HEK293 (cell line): ENCODE measurements around the gene MICAL3.

Experiments used
- CTCF ChIA-PET: fragments of 350-600 bp; formaldehyde crosslinking; extraction: SDS; loops from one replicate; lab custom pipeline; 2021; ENCODE audit warnings: antibody characterized with exemption; lab: Yijun Ruan, JAX
- POLR2A ChIA-PET: fragments of 300-600 bp; formaldehyde crosslinking; extraction: SDS; loops from one replicate; lab custom pipeline; 2020; ENCODE audit warnings: antibody characterized with exemption, inconsistent platforms; lab: Yijun Ruan, JAX
- H3K27ac ChIP-seq: fragments of 200-500 bp; sonication (Bioruptor generic); 2 replicates; pipeline ENCODE4 v1.5.1; 2014; ENCODE audit warnings: low read depth, low read length, control low read depth, inconsistent platforms; ENCODE audit errors: extremely low read depth
- H3K36me3 ChIP-seq, 2 experiments: fragments of 200-500 bp in 1 of 2; sonication (Bioruptor generic) in 1 of 2; 1 replicate in 1 of 2; 2 replicates in 1 of 2; pipeline ENCODE4 v1.5.1; 2014 to 2017; ENCODE audit warnings: inconsistent platforms in 2 of 2, low read length in 2 of 2; ENCODE audit not compliant: control insufficient read depth in 2 of 2, insufficient read depth in 1 of 2
- H3K4me1 ChIP-seq: fragments of 200-500 bp; sonication (Bioruptor generic); 2 replicates; pipeline ENCODE4 v1.5.1; 2014; ENCODE audit warnings: mild to moderate bottlenecking, low read length, inconsistent platforms; ENCODE audit not compliant: control insufficient read depth, insufficient read depth
- H3K4me3 ChIP-seq: 2 replicates; pipeline ENCODE4 v1.5.1; 2011; ENCODE audit warnings: low read depth, mild to moderate bottlenecking, control low read depth, low read length, moderate library complexity
- H3K9me3 ChIP-seq: fragments of 200-500 bp; sonication (Bioruptor generic); 2 replicates; pipeline ENCODE4 v1.5.1; 2014; ENCODE audit warnings: low read depth, low read length, inconsistent platforms; ENCODE audit not compliant: control insufficient read depth, insufficient read depth
- HIC1 ChIP-seq: fragments of 450-650 bp; formaldehyde crosslinking; IDR thresholded peaks from 2 replicates; pipeline ENCODE4 v1.5.1; 2016; ENCODE audit warnings: missing biosample characterization, missing genetic modification characterization
- INSM2 ChIP-seq: fragments of 450-650 bp; formaldehyde crosslinking; IDR thresholded peaks from 2 replicates; pipeline ENCODE4 v1.5.1; 2016; ENCODE audit warnings: missing biosample characterization, missing genetic modification characterization
- RBAK ChIP-seq: fragments of 450-650 bp; formaldehyde crosslinking; IDR thresholded peaks from 2 replicates; pipeline ENCODE4 v1.5.1; 2016; ENCODE audit warnings: missing biosample characterization, missing genetic modification characterization
- ZNF16 ChIP-seq: fragments of 450-650 bp; formaldehyde crosslinking; IDR thresholded peaks from 2 replicates; pipeline ENCODE4 v1.5.1; 2016; ENCODE audit warnings: low read depth, missing biosample characterization, missing genetic modification characterization
- ZNF19 ChIP-seq: fragments of 450-650 bp; formaldehyde crosslinking; IDR thresholded peaks from 2 replicates; pipeline ENCODE4; 2016; ENCODE audit warnings: missing biosample characterization, missing genetic modification characterization, low read depth
- ZNF202 ChIP-seq: fragments of 450-650 bp; formaldehyde crosslinking; IDR thresholded peaks from 2 replicates; pipeline ENCODE4 v1.5.1; 2016; ENCODE audit warnings: missing biosample characterization, missing genetic modification characterization, borderline replicate concordance
- ZNF214 ChIP-seq: fragments of 450-650 bp; formaldehyde crosslinking; IDR thresholded peaks from 2 replicates; pipeline ENCODE4 v1.5.1; 2017; ENCODE audit warnings: missing biosample characterization, mild to moderate bottlenecking, missing genetic modification characterization, borderline replicate concordance
- ZNF335 ChIP-seq: fragments of 450-650 bp; formaldehyde crosslinking; conservative IDR thresholded peaks from 2 replicates; pipeline ENCODE4 v1.5.1; 2016; ENCODE audit warnings: missing biosample characterization, missing genetic modification characterization
- ZNF423 ChIP-seq: fragments of 450-650 bp; formaldehyde crosslinking; IDR thresholded peaks from 2 replicates; pipeline ENCODE4 v1.5.1; 2016; ENCODE audit warnings: missing biosample characterization, missing genetic modification characterization
- ZNF585B ChIP-seq: fragments of 450-650 bp; formaldehyde crosslinking; IDR thresholded peaks from 2 replicates; pipeline ENCODE4 v1.5.1; 2016; ENCODE audit warnings: missing biosample characterization, missing genetic modification characterization
- ZNF658 ChIP-seq: fragments of 450-650 bp; formaldehyde crosslinking; IDR thresholded peaks from 2 replicates; pipeline ENCODE4; 2016; ENCODE audit warnings: missing biosample characterization, missing genetic modification characterization
- ZNF660 ChIP-seq: fragments of 450-650 bp; IDR thresholded peaks from 2 replicates; pipeline ENCODE4 v1.5.1; 2018; ENCODE audit warnings: missing biosample characterization, mild to moderate bottlenecking, missing genetic modification characterization
- ZNF664 ChIP-seq: fragments of 450-650 bp; formaldehyde crosslinking; IDR thresholded peaks from 2 replicates; pipeline ENCODE4 v1.5.1; 2016; ENCODE audit warnings: missing biosample characterization, missing genetic modification characterization
- ZNF701 ChIP-seq: fragments of 450-650 bp; formaldehyde crosslinking; IDR thresholded peaks from 2 replicates; pipeline ENCODE4 v1.5.1; 2016; ENCODE audit warnings: missing biosample characterization, missing genetic modification characterization
- ZNF707 ChIP-seq: fragments of 450-650 bp; formaldehyde crosslinking; IDR thresholded peaks from 2 replicates; pipeline ENCODE4 v1.5.1; 2016; ENCODE audit warnings: missing biosample characterization, missing genetic modification characterization
- TF ChIP-seq, protein P1 (sequence below): fragments of 450-650 bp; formaldehyde crosslinking; IDR thresholded peaks from 2 replicates; pipeline ENCODE4 v1.5.1; 2016; ENCODE audit warnings: missing biosample characterization, missing genetic modification characterization, low read depth
- TF ChIP-seq, protein P2 (sequence below): fragments of 450-650 bp; formaldehyde crosslinking; IDR thresholded peaks from 2 replicates; pipeline ENCODE4 v1.5.1; 2016; ENCODE audit warnings: missing biosample characterization, missing genetic modification characterization

MICAL3 gene

GRCh38 chr22:17823226-17823625, 201.1 kb downstream of the MICAL3 start:
- H3K4me1 ChIP-seq: no peaks in the 10 kb centered on the region
- TF ChIP-seq, protein P1, sequence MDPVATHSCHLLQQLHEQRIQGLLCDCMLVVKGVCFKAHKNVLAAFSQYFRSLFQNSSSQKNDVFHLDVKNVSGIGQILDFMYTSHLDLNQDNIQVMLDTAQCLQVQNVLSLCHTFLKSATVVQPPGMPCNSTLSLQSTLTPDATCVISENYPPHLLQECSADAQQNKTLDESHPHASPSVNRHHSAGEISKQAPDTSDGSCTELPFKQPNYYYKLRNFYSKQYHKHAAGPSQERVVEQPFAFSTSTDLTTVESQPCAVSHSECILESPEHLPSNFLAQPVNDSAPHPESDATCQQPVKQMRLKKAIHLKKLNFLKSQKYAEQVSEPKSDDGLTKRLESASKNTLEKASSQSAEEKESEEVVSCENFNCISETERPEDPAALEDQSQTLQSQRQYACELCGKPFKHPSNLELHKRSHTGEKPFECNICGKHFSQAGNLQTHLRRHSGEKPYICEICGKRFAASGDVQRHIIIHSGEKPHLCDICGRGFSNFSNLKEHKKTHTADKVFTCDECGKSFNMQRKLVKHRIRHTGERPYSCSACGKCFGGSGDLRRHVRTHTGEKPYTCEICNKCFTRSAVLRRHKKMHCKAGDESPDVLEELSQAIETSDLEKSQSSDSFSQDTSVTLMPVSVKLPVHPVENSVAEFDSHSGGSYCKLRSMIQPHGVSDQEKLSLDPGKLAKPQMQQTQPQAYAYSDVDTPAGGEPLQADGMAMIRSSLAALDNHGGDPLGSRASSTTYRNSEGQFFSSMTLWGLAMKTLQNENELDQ (tag by site-specific recombination): no peak
- TF ChIP-seq, protein P2, sequence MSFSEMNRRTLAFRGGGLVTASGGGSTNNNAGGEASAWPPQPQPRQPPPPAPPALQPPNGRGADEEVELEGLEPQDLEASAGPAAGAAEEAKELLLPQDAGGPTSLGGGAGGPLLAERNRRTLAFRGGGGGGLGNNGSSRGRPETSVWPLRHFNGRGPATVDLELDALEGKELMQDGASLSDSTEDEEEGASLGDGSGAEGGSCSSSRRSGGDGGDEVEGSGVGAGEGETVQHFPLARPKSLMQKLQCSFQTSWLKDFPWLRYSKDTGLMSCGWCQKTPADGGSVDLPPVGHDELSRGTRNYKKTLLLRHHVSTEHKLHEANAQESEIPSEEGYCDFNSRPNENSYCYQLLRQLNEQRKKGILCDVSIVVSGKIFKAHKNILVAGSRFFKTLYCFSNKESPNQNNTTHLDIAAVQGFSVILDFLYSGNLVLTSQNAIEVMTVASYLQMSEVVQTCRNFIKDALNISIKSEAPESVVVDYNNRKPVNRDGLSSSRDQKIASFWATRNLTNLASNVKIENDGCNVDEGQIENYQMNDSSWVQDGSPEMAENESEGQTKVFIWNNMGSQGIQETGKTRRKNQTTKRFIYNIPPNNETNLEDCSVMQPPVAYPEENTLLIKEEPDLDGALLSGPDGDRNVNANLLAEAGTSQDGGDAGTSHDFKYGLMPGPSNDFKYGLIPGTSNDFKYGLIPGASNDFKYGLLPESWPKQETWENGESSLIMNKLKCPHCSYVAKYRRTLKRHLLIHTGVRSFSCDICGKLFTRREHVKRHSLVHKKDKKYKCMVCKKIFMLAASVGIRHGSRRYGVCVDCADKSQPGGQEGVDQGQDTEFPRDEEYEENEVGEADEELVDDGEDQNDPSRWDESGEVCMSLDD (tag by site-specific recombination): no peak
- TF ChIP-seq ZNF19 (no peak), ZNF423 (tag by site-specific recombination) (no peak), HIC1 (tag by site-specific recombination) (no peak), ZNF660 (no peak), ZNF202 (tag by site-specific recombination) (no peak), ZNF335 (tag by site-specific recombination) (no peak), ZNF214 (no peak), ZNF701 (tag by site-specific recombination) (no peak)
- no peak overlapping the region for H3K4me3 ChIP-seq
- ChIA-PET CTCF (interaction anchor here (0.8 kb wide), 1 partner anchor 253 kb away, joined by 3 read pairs; no protein-coding TSS in a partner anchor), POLR2A (no interaction called here)
- no peaks in the 10 kb centered on the region for H3K9me3 ChIP-seq
- peaks cover 5 to 49% of the 10 kb centered on the region in 2 experiments; a peak in 2 of 3 replicates for H3K36me3 ChIP-seq
- no peak overlapping the region for H3K27ac ChIP-seq

GRCh38 chr22:17822087-17822486, 202.3 kb downstream of the MICAL3 start:
- CTCF ChIA-PET: interaction anchor here (0.5 to 1.2 kb wide), 2 partner anchors 37 to 77 kb away, joined by 4 read pairs; no protein-coding TSS in a partner anchor
- no peaks in the 10 kb centered on the region for H3K4me1 ChIP-seq
- POLR2A ChIA-PET: no interaction called here
- H3K4me3 ChIP-seq: no peak overlapping the region
- TF ChIP-seq RBAK (tag by site-specific recombination): no peak
- no peak for TF ChIP-seq INSM2
- no peak for TF ChIP-seq ZNF16 (tag by site-specific recombination)
- TF ChIP-seq ZNF707 (tag by site-specific recombination): no peak
- no peak for TF ChIP-seq ZNF664 (tag by site-specific recombination)
- no peak for TF ChIP-seq ZNF658 (tag by site-specific recombination)
- no peak for TF ChIP-seq ZNF585B (tag by site-specific recombination)
- H3K9me3 ChIP-seq: no peaks in the 10 kb centered on the region
- no peak overlapping the region for H3K27ac ChIP-seq
- H3K36me3 ChIP-seq: peaks cover 5 to 43% of the 10 kb centered on the region in 2 experiments; a peak in 2 of 3 replicates
